Measurements from ENCODE around the gene AHSA1. TPM values are rescaled to one million over a fixed set of nuclear protein-coding genes. Genes with fewer than 3 reads are reported as not detected.

The AHSA1 gene
- total and polyA plus RNA-seq, 2 donors (not counting 1 experiment from before 2014, with no cell fraction given), result 83.2 to 87.5 TPM

DNA sequence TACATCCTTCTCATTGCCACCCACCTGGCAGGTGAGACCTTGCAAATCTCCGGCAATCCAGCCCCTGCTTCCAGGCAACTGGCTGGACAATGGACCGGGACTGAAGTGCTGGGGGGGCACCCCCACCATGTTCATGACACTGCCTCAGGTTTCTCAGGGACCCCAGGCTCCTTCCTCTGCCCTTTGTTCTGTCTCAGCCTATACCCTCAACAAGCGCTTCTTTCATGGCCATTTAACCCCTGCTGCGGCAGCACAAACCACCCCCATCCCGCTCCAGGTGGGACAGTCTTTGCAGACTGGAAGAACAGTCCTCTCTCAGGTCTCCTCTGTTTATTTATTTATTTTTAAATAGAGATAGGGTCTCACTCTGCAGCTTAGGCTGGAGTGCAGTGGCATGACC, 33.2 kb downstream of the AHSA1 start:
- Histone ChIP-seq H3K4me1 (ENCODE audit: control insufficient read depth in 2 of 2, insufficient read depth in 2 of 2, low read length in 2 of 2) (no peaks in the 10 kb centered on the region), H2AFZ (ENCODE audit: insufficient read depth, low read depth, low read length, poor library complexity, severe bottlenecking) (no peak overlapping the region), H3K4me2 (replicated peaks; ENCODE audit: low read depth, low read length, poor library complexity, severe bottlenecking) (no peak overlapping the region), H4K20me1 (ENCODE audit: control insufficient read depth, insufficient read depth, low read length, poor library complexity, severe bottlenecking) (no peaks in the 10 kb centered on the region), H3K4me3 (ENCODE audit: control extremely low read depth in 1 of 5, extremely low read depth in 1 of 5, insufficient read depth in 1 of 5, low read depth in 2 of 5, low read length in 4 of 5) (no peak overlapping the region), H3K79me2 (ENCODE audit: control insufficient read depth, insufficient read depth, low read length) (no peaks in the 10 kb centered on the region), H3K36me3 (replicated peaks in 1 of 2; ENCODE audit: control extremely low read depth in 1 of 2, control insufficient read depth in 1 of 2, extremely low read depth in 1 of 2, insufficient read depth in 2 of 2, low read length in 1 of 2) (no peaks in the 10 kb centered on the region), H3K27me3 (replicated peaks in 1 of 4; ENCODE audit: control extremely low read depth in 1 of 4, control insufficient read depth in 3 of 4, insufficient read depth in 4 of 4, low read length in 3 of 4) (no peaks in the 10 kb centered on the region), H3K27ac (ENCODE audit: low read length in 2 of 2) (no peak overlapping the region), H3K9ac (ENCODE audit: low read length) (no peak overlapping the region), H3K9me3 (ENCODE audit: control extremely low read depth in 1 of 3, control insufficient read depth in 2 of 3, insufficient read depth in 1 of 3, low read length in 2 of 3) (no peaks in the 10 kb centered on the region)
- TF ChIP-seq, protein P1, sequence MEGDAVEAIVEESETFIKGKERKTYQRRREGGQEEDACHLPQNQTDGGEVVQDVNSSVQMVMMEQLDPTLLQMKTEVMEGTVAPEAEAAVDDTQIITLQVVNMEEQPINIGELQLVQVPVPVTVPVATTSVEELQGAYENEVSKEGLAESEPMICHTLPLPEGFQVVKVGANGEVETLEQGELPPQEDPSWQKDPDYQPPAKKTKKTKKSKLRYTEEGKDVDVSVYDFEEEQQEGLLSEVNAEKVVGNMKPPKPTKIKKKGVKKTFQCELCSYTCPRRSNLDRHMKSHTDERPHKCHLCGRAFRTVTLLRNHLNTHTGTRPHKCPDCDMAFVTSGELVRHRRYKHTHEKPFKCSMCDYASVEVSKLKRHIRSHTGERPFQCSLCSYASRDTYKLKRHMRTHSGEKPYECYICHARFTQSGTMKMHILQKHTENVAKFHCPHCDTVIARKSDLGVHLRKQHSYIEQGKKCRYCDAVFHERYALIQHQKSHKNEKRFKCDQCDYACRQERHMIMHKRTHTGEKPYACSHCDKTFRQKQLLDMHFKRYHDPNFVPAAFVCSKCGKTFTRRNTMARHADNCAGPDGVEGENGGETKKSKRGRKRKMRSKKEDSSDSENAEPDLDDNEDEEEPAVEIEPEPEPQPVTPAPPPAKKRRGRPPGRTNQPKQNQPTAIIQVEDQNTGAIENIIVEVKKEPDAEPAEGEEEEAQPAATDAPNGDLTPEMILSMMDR (IDR thresholded peaks at IDR 0.05), result no peak
- no peak for TF ChIP-seq EZH2 (IDR thresholded peaks at IDR 0.05; ENCODE audit: borderline replicate concordance, insufficient read depth, low read depth, low read length, poor library complexity, severe bottlenecking)
- no peak for ATAC-seq (ENCODE audit: low read depth)
- no peak overlapping the region for H3K27ac Mint-ChIP-seq
- WGBS (ENCODE audit: insufficient coverage), result 100% methylated on average over 4 of the region's 5 CpGs
- no peak for DNase-seq
- POLR2A ChIA-PET, result no interaction called here
- CTCF ChIA-PET, result no interaction called here
- no peak overlapping the region for H3K4me3 Mint-ChIP-seq
- peaks cover 4% of the 10 kb centered on the region for H3K27me3 Mint-ChIP-seq
- intact Hi-C loops (cut with micrococcal nuclease), result no loop called here
- H3K4me1 Mint-ChIP-seq, result no peaks in the 10 kb centered on the region
- no peaks in the 10 kb centered on the region for H3K9me3 Mint-ChIP-seq (ENCODE audit: insufficient read depth)

DNA sequence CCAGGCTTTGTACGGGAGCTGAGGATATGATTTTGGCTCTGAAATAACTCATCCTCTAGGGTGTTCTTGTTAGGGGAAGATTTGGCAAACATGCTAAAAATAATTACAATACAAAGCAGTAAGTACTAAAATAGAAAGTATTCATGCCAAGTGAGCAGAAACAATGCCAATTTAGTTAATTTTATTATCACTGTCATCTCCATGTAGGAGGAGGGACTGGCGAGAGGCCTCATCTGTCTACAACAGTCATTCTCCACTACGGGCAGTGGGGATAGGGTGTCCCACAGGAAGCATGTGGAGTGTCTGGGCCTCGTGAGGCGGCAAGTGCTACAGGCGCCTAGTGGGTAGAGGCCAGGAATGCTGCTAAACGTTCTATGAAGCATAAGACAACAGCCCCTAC, 37.4 kb downstream of the AHSA1 start:
- Histone ChIP-seq H3K36me3 (replicated peaks in 1 of 2; ENCODE audit: control extremely low read depth in 1 of 2, control insufficient read depth in 1 of 2, extremely low read depth in 1 of 2, insufficient read depth in 2 of 2, low read length in 1 of 2) (no peaks in the 10 kb centered on the region), H3K27ac (ENCODE audit: low read length in 2 of 2) (no peak overlapping the region), H3K9me3 (ENCODE audit: control extremely low read depth in 1 of 3, control insufficient read depth in 2 of 3, insufficient read depth in 1 of 3, low read length in 2 of 3) (peaks cover 0 to 8% (median 0%) of the 10 kb centered on the region in 3 donors), H3K4me1 (ENCODE audit: control insufficient read depth in 2 of 2, insufficient read depth in 2 of 2, low read length in 2 of 2) (peaks cover 16 to 17% of the 10 kb centered on the region in 2 donors), H4K20me1 (ENCODE audit: control insufficient read depth, insufficient read depth, low read length, poor library complexity, severe bottlenecking) (no peaks in the 10 kb centered on the region), H3K79me2 (ENCODE audit: control insufficient read depth, insufficient read depth, low read length) (no peaks in the 10 kb centered on the region), H3K4me3 (ENCODE audit: control extremely low read depth in 1 of 5, extremely low read depth in 1 of 5, insufficient read depth in 1 of 5, low read depth in 2 of 5, low read length in 4 of 5) (no peak overlapping the region), H2AFZ (ENCODE audit: insufficient read depth, low read depth, low read length, poor library complexity, severe bottlenecking) (no peak overlapping the region), H3K9ac (ENCODE audit: low read length) (no peak overlapping the region), H3K27me3 (replicated peaks in 1 of 4; ENCODE audit: control extremely low read depth in 1 of 4, control insufficient read depth in 3 of 4, insufficient read depth in 4 of 4, low read length in 3 of 4) (peaks cover 0 to 32% (median 10%) of the 10 kb centered on the region in 4 experiments), H3K4me2 (replicated peaks; ENCODE audit: low read depth, low read length, poor library complexity, severe bottlenecking) (no peak overlapping the region)
- no peak for ATAC-seq (ENCODE audit: low read depth)
- Mint-ChIP-seq H3K9me3 (ENCODE audit: insufficient read depth) (no peaks in the 10 kb centered on the region), H3K4me1 (peaks cover 16% of the 10 kb centered on the region), H3K27me3 (peaks cover 20% of the 10 kb centered on the region), H3K27ac (no peak overlapping the region), H3K4me3 (no peak overlapping the region)
- ChIA-PET POLR2A (no interaction called here), CTCF (no interaction called here)
- no CpG with 5 or more reads among the region's 7 CpGs for WGBS (ENCODE audit: insufficient coverage)
- intact Hi-C loops (cut with micrococcal nuclease), result no loop called here
- TF ChIP-seq EZH2 (IDR thresholded peaks at IDR 0.05; ENCODE audit: borderline replicate concordance, insufficient read depth, low read depth, low read length, poor library complexity, severe bottlenecking), result no peak
- TF ChIP-seq, protein P1 (IDR thresholded peaks at IDR 0.05), result no peak
- DNase-seq, result no peak

Data from B cell (primary cell).